ENCODE results near the gene HYDIN.
"Not testable (repeated sequence)": the region's sequence is repeated elsewhere in the genome, so short reads cannot be mapped to it uniquely, and the experiment has no call there.

The HYDIN gene

GRCh38 chr16:71218306-71218963, 12.1 kb downstream of the HYDIN start:
- DNase-seq: no peak

DNA sequence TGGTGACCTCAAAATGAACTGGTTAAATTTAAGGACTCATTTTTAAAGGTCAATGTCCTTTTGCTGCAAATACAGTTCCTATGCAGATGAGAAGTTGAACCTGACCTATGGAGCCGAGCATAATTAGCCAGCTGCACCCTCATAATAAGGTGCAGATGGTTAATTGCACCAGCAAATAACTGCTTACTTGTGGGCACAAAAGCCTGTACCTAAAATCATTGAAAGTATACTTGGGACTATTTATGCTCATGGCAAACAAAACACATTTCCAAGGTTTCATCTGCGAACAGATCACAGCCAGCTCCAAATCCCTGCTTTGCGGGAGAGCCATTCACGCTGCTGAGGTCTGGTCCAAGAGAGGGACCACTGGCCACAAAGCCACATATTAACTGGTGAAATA, 13.0 kb downstream of the HYDIN start:
- DNase-seq: no peak

- DNase-seq: no peak
Measured at GRCh38 chr16:71216714-71217113, 13.8 kb downstream of the HYDIN start.

DNA sequence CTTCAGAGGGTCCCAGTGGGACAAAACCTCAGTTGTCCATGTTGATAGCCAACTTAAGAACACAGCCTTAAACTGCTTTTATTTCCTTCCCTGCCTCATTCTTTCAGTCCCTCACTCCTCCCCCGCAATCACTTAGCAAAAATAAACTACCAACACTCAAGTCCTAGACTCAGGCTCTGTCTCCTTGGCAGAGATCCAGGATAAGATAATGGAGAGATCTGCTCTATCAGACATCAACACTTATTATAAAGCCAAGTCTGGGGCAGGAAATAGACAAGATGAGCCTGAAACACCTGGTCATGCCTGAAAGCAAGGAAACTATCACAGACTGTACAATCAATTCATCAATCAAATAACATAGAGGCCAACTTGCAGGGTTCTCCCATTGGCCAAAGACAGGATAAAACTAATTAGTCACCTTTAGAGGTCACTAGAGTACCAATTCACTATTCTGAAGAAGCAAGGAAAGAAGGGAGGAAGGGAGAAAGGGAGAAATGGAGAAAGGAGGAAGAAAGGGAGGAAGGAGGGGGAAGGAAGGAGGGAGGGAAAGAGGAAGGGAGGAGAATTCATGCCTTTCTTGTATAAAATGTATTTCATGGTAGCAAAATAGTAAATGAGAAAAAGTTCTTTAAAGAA, 15.7 kb downstream of the HYDIN start:
- DNase-seq: peak; percentile 7

DNA sequence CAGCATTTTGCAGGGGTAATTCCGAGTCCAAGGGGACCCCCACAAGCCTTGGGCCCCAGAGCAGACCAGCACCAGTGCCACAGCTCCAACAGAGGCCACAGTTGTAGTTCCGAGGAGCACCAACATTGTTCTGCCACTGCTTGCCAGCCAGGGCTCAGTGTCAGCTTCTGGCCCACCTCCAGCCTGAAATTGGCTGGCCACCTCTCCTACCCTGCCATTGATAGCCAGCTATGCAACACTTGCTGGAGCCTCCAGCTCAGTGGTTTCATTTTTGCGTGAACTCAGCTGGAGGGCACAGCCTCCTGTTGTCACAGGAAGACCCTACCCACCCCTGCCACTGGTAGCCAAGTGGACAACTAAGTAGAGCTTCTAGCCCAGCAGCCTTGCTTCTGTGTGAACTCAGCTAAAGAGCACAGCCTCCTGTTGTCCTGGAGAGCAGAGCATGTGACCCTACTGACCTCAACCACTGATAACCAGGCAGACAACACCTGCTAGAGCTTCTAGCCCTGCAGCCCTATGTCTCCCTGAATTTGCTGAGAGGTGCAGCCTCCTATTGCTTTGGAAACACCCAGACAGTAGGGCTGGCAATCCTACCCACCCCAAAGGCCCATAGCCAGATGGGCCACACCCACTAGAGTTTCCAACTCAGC, 24.9 kb downstream of the HYDIN start:
- no peak for DNase-seq

DNA sequence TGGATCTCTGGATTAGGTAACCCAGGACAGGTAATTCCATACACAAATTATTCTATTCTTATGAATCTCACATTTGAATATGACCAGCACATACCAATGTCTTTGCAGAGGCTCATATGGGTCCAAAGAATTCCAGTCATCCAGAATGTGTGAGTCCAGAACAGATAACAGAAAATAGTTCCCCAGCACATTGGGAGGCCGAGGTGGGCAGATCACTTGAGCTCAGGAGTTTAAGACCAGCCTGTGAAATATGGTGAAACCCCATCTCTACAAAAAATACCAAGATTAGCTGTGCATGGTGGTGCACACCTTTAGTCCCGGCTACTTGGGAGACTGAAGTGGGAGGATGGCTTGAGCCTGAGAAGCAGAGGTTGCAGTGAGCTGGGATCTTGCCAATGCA, 26.9 kb downstream of the HYDIN start:
- no peak for DNase-seq

GRCh38 chr16:71201556-71201955, 29.0 kb downstream of the HYDIN start:
- no peak for DNase-seq

GRCh38 chr16:71201054-71201453, 29.5 kb downstream of the HYDIN start:
- DNase-seq: no peak

DNA sequence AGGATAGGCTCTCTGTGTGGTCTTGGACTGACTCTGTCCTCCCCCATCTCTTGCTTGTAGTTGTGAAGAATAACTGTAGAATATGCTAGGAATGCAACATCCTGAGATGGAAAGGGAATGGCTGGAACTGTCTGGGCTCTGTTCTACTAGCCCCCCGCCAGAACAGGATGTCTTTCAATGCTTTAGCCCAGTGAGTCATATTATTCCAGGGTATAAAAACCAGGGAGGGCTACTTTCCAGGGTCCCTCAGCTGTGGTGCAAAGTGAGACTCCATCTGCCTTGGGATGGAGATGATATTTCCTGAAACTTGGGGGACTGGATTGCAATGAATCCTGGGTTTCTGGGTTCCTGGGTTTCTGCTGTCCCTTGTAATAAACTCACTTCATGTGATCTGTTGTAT, 32.1 kb downstream of the HYDIN start:
- no peak for DNase-seq

GRCh38 chr16:71192387-71192786, 38.1 kb downstream of the HYDIN start:
- DNase-seq: no peak

DNA sequence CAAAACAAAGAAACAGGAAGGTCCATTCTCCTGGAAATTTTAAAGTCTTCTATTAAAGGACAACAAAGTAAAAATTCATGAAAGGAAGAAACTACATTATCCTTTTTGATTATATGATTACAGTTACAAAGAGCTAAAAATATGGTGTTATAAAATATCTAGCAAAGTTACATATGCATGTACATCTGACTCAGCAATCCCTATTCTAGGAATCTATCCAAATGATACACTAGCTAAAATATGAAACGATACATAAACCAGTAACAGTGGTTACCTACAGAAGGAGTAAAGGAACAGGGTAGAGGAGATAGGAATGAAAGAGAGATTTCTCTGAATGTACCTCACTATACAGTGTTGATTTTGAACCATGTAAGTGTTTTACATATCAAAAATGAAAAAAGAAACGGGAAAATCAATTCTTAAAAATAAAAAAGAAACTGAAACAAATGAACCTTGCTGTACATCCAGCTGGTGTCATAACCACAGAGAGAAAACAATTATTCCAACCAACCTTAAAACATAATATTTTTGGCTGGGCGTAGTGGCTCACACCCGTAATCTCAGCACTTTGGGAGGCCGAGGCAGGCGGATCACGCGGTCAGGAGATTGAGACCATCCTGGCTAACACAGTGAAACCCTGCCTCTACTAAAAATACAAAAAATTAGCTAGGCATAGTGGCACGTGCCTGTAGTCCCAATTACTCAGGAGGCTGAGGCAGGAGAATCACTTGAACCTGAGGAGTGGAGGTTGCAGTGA, 41.4 kb downstream of the HYDIN start:
- DNase-seq: no peak

DNA sequence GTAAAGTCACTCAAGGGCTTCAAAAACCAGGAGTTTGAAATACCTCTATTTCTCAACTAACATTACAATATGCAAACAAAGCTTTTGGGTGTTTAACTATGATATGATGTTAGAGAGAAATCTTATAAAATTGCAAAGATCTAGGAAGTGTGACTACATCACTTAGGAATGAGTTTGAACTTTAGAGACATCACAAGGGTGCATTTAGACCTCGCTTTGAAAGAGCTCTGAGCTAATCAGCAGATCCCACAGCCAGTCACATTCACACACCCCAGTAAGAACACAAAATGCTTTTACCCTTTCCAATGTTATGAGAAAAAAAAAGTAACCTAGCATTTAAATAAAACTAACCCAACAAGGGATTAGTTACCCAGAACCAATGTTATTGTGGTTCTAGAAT, 45.2 kb downstream of the HYDIN start:
- no peak for DNase-seq

GRCh38 chr16:71179569-71179968, 51.0 kb downstream of the HYDIN start:
- DNase-seq: no peak

DNA sequence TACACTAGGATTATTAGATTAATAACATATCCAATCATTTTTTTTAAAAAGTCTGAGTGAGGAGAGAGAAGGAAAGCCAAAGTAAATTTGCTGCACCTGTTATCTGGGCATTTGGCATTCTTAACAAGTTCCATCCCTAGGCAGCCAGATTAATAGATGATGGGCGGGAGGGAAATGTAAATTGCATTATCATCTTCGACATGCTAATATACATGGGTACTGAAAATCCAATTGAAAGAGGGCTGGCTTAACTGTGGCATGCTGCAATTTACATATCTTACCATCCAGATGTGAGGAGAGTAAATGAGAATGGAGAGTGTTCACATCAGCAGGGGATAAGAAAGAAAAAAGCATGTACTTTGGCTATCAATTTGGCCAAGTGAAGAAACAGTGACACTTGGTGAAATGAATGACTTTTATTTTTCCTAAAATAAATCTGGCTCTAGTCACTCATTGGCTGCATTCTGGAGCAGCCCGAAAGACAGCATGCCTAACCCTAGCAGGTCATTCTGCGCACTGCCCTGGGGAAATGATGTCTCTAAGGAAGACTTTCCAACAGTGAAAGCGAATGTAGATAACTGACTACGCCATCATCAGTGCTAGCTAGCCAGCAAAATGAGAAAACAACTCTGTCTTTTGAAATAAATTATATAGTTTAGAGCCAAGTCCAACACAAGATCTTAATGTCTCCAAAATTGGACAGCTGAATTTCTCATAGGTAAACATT, 57.9 kb downstream of the HYDIN start:
- DNase-seq: no peak

- not testable (repeated sequence) for DNase-seq
Measured at GRCh38 chr16:71161007-71161406, 69.5 kb downstream of the HYDIN start.

DNA sequence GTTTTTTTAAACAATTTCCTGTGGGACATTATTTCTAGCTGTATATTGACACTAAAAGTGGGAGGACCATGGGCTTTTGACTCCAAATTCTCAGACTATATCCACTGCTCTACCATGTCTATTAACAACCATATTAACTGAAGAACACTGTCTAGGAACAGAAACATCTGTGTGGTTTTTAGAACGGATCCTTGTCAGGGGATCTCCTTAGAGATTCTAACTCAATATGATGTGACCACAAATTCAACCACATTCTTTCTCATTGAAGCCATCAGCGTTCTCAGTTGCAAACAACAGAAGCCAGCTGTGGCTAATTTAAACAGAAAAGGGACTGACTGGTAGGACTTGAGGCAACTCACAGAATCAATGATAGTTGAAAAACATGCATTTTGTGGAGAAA, 73.2 kb downstream of the HYDIN start:
- not testable (repeated sequence) for DNase-seq

- DNase-seq: not testable (repeated sequence)
Measured at GRCh38 chr16:71153329-71153728, 77.2 kb downstream of the HYDIN start.

GRCh38 chr16:71151654-71152053, 78.9 kb downstream of the HYDIN start:
- DNase-seq: not testable (repeated sequence)

GRCh38 chr16:71143246-71143645, 87.3 kb downstream of the HYDIN start:
- not testable (repeated sequence) for DNase-seq

GRCh38 chr16:71110565-71110964, 120.0 kb downstream of the HYDIN start:
- not testable (repeated sequence) for DNase-seq

- DNase-seq: not testable (repeated sequence)
Measured at GRCh38 chr16:71109656-71110208, 120.8 kb downstream of the HYDIN start.

DNA sequence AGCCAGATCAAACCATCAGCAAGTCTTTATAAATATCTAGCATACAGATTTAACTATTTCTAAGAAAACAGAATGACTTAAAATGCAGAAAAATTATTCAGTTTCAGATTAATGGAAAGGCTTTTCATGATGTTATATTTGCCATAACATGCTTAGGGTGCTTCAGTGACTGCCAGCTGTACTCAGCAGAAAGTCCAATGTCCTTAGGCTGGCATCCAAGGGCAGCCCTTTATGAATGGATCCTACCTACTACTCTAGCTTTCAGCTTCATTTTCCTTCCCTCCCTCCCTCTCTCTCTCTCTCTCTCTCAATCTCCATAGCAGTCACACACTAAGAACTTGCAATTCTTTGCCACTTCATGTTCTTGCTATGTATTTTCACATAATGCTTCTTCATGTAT, 124.6 kb downstream of the HYDIN start:
- DNase-seq: not testable (repeated sequence)

DNA sequence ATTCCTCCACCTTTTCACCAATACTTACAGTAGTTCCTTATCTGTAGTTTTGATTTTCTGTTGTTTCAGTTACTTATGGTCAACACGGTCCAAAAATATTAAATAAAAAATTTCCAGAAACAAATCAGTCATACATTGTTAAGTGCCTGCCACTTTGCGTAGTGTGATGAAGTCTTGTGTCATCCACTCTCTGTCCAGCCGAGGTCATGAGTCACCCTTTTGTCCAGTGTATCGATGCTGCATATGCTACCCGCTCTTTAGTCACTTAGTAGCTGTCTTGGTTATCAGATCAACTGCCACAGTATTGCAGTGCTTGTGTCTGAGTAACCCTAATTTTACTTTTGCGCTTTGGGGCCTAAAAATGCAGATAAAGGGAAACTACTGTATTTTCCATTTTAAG, 146.9 kb downstream of the HYDIN start:
- not testable (repeated sequence) for DNase-seq

All from OCI-M1 (cell line).